ENCODE data around the gene CFAP221.
"Not testable (repeated sequence)": the region's sequence is repeated elsewhere in the genome, so short reads cannot be mapped to it uniquely, and the experiment has no call there.

The CFAP221 gene

GRCh38 chr2:119591523-119591922 is 47.3 kb downstream of the CFAP221 start:
- Histone ChIP-seq H3K4me1 (ENCODE audit: control insufficient read depth, low read depth, low read length) (no peaks in the 10 kb centered on the region), H3K27ac (ENCODE audit: low read length) (no peak overlapping the region), H3K4me3 (ENCODE audit: low read length) (no peak overlapping the region), H3K9ac (ENCODE audit: low read length) (no peak overlapping the region), H3K27me3 (ENCODE audit: control insufficient read depth, insufficient read depth, low read length) (no peaks in the 10 kb centered on the region), H3K9me3 (ENCODE audit: control insufficient read depth, low read depth, low read length) (no peaks in the 10 kb centered on the region), H3K36me3 (ENCODE audit: control insufficient read depth, low read depth, low read length) (no peaks in the 10 kb centered on the region)

GRCh38 chr2:119592436-119592835 is 48.2 kb downstream of the CFAP221 start:
- H3K4me3 ChIP-seq (ENCODE audit: low read length) = no peak overlapping the region
- no peaks in the 10 kb centered on the region for H3K36me3 ChIP-seq (ENCODE audit: control insufficient read depth, low read depth, low read length)
- no peaks in the 10 kb centered on the region for H3K27me3 ChIP-seq (ENCODE audit: control insufficient read depth, insufficient read depth, low read length)
- H3K4me1 ChIP-seq (ENCODE audit: control insufficient read depth, low read depth, low read length) = no peaks in the 10 kb centered on the region
- no peaks in the 10 kb centered on the region for H3K9me3 ChIP-seq (ENCODE audit: control insufficient read depth, low read depth, low read length)
- no peak overlapping the region for H3K9ac ChIP-seq (ENCODE audit: low read length)
- H3K27ac ChIP-seq (ENCODE audit: low read length) = no peak overlapping the region

- H3K27ac ChIP-seq (ENCODE audit: low read length) = no peak overlapping the region
- H3K9me3 ChIP-seq (ENCODE audit: control insufficient read depth, low read depth, low read length) = no peaks in the 10 kb centered on the region
- no peaks in the 10 kb centered on the region for H3K27me3 ChIP-seq (ENCODE audit: control insufficient read depth, insufficient read depth, low read length)
- H3K4me1 ChIP-seq (ENCODE audit: control insufficient read depth, low read depth, low read length) = no peaks in the 10 kb centered on the region
- H3K36me3 ChIP-seq (ENCODE audit: control insufficient read depth, low read depth, low read length) = no peaks in the 10 kb centered on the region
- no peak overlapping the region for H3K9ac ChIP-seq (ENCODE audit: low read length)
- no peak overlapping the region for H3K4me3 ChIP-seq (ENCODE audit: low read length)
Measured at GRCh38 chr2:119596638-119597037, 52.4 kb downstream of the CFAP221 start.

GRCh38 chr2:119598596-119599263 is 54.5 kb downstream of the CFAP221 start:
- no peaks in the 10 kb centered on the region for H3K27me3 ChIP-seq (ENCODE audit: control insufficient read depth, insufficient read depth, low read length)
- no peak overlapping the region for H3K4me3 ChIP-seq (ENCODE audit: low read length)
- H3K4me1 ChIP-seq (ENCODE audit: control insufficient read depth, low read depth, low read length) = no peaks in the 10 kb centered on the region
- no peak overlapping the region for H3K27ac ChIP-seq (ENCODE audit: low read length)
- H3K36me3 ChIP-seq (ENCODE audit: control insufficient read depth, low read depth, low read length) = no peaks in the 10 kb centered on the region
- H3K9me3 ChIP-seq (ENCODE audit: control insufficient read depth, low read depth, low read length) = no peaks in the 10 kb centered on the region
- no peak overlapping the region for H3K9ac ChIP-seq (ENCODE audit: low read length)

GRCh38 chr2:119599384-119599783 is 55.1 kb downstream of the CFAP221 start:
- H3K36me3 ChIP-seq (ENCODE audit: control insufficient read depth, low read depth, low read length) = no peaks in the 10 kb centered on the region
- H3K27me3 ChIP-seq (ENCODE audit: control insufficient read depth, insufficient read depth, low read length) = no peaks in the 10 kb centered on the region
- no peak overlapping the region for H3K27ac ChIP-seq (ENCODE audit: low read length)
- H3K4me1 ChIP-seq (ENCODE audit: control insufficient read depth, low read depth, low read length) = no peaks in the 10 kb centered on the region
- no peak overlapping the region for H3K4me3 ChIP-seq (ENCODE audit: low read length)
- H3K9ac ChIP-seq (ENCODE audit: low read length) = no peak overlapping the region
- no peaks in the 10 kb centered on the region for H3K9me3 ChIP-seq (ENCODE audit: control insufficient read depth, low read depth, low read length)

GRCh38 chr2:119605096-119605495 is 60.8 kb downstream of the CFAP221 start:
- Histone ChIP-seq H3K9me3 (ENCODE audit: control insufficient read depth, low read depth, low read length) (no peaks in the 10 kb centered on the region), H3K9ac (ENCODE audit: low read length) (no peak overlapping the region), H3K27me3 (ENCODE audit: control insufficient read depth, insufficient read depth, low read length) (no peaks in the 10 kb centered on the region), H3K4me1 (ENCODE audit: control insufficient read depth, low read depth, low read length) (no peaks in the 10 kb centered on the region), H3K27ac (ENCODE audit: low read length) (no peak overlapping the region), H3K36me3 (ENCODE audit: control insufficient read depth, low read depth, low read length) (no peaks in the 10 kb centered on the region), H3K4me3 (ENCODE audit: low read length) (no peak overlapping the region)

GRCh38 chr2:119606674-119607073 is 62.4 kb downstream of the CFAP221 start:
- H3K4me3 ChIP-seq (ENCODE audit: low read length) = no peak overlapping the region
- H3K9me3 ChIP-seq (ENCODE audit: control insufficient read depth, low read depth, low read length) = no peaks in the 10 kb centered on the region
- H3K36me3 ChIP-seq (ENCODE audit: control insufficient read depth, low read depth, low read length) = no peaks in the 10 kb centered on the region
- no peaks in the 10 kb centered on the region for H3K27me3 ChIP-seq (ENCODE audit: control insufficient read depth, insufficient read depth, low read length)
- no peak overlapping the region for H3K27ac ChIP-seq (ENCODE audit: low read length)
- H3K4me1 ChIP-seq (ENCODE audit: control insufficient read depth, low read depth, low read length) = no peaks in the 10 kb centered on the region
- H3K9ac ChIP-seq (ENCODE audit: low read length) = no peak overlapping the region

GRCh38 chr2:119608553-119608952 is 64.3 kb downstream of the CFAP221 start:
- Histone ChIP-seq H3K4me3 (ENCODE audit: low read length) (no peak overlapping the region), H3K9me3 (ENCODE audit: control insufficient read depth, low read depth, low read length) (no peaks in the 10 kb centered on the region), H3K4me1 (ENCODE audit: control insufficient read depth, low read depth, low read length) (no peaks in the 10 kb centered on the region), H3K9ac (ENCODE audit: low read length) (no peak overlapping the region), H3K36me3 (ENCODE audit: control insufficient read depth, low read depth, low read length) (no peaks in the 10 kb centered on the region), H3K27me3 (ENCODE audit: control insufficient read depth, insufficient read depth, low read length) (no peaks in the 10 kb centered on the region), H3K27ac (ENCODE audit: low read length) (no peak overlapping the region)

GRCh38 chr2:119609337-119609736 is 65.1 kb downstream of the CFAP221 start:
- Histone ChIP-seq H3K27ac (ENCODE audit: low read length) (no peak overlapping the region), H3K4me1 (ENCODE audit: control insufficient read depth, low read depth, low read length) (no peaks in the 10 kb centered on the region), H3K36me3 (ENCODE audit: control insufficient read depth, low read depth, low read length) (no peaks in the 10 kb centered on the region), H3K27me3 (ENCODE audit: control insufficient read depth, insufficient read depth, low read length) (no peaks in the 10 kb centered on the region), H3K9me3 (ENCODE audit: control insufficient read depth, low read depth, low read length) (no peaks in the 10 kb centered on the region), H3K9ac (ENCODE audit: low read length) (no peak overlapping the region), H3K4me3 (ENCODE audit: low read length) (no peak overlapping the region)

- H3K36me3 ChIP-seq (ENCODE audit: control insufficient read depth, low read depth, low read length); H3K27me3 ChIP-seq (ENCODE audit: control insufficient read depth, insufficient read depth, low read length); H3K9ac ChIP-seq (ENCODE audit: low read length); H3K9me3 ChIP-seq (ENCODE audit: control insufficient read depth, low read depth, low read length); H3K4me3 ChIP-seq (ENCODE audit: low read length); H3K27ac ChIP-seq (ENCODE audit: low read length); H3K4me1 ChIP-seq (ENCODE audit: control insufficient read depth, low read depth, low read length): not testable (repeated sequence)
Measured at GRCh38 chr2:119614140-119614539, 69.9 kb downstream of the CFAP221 start.

- Histone ChIP-seq H3K27me3 (ENCODE audit: control insufficient read depth, insufficient read depth, low read length) (no peaks in the 10 kb centered on the region), H3K27ac (ENCODE audit: low read length) (no peak overlapping the region)
Measured at GRCh38 chr2:119616421-119616820, 72.2 kb downstream of the CFAP221 start.

GRCh38 chr2:119617455-119617854 is 73.2 kb downstream of the CFAP221 start:
- no peaks in the 10 kb centered on the region for H3K27me3 ChIP-seq (ENCODE audit: control insufficient read depth, insufficient read depth, low read length)
- H3K27ac ChIP-seq (ENCODE audit: low read length) = no peak overlapping the region
- no peaks in the 10 kb centered on the region for H3K4me1 ChIP-seq (ENCODE audit: control insufficient read depth, low read depth, low read length)
- H3K36me3 ChIP-seq (ENCODE audit: control insufficient read depth, low read depth, low read length) = no peaks in the 10 kb centered on the region
- H3K9ac ChIP-seq (ENCODE audit: low read length) = no peak overlapping the region
- H3K4me3 ChIP-seq (ENCODE audit: low read length) = no peak overlapping the region
- peaks cover 4% of the 10 kb centered on the region for H3K9me3 ChIP-seq (ENCODE audit: control insufficient read depth, low read depth, low read length)

More at GRCh38 chr2:119616421-119616820, 72.2 kb downstream of the CFAP221 start:
- Histone ChIP-seq H3K9ac (ENCODE audit: low read length) (no peak overlapping the region), H3K36me3 (ENCODE audit: control insufficient read depth, low read depth, low read length) (no peaks in the 10 kb centered on the region), H3K4me3 (ENCODE audit: low read length) (no peak overlapping the region), H3K9me3 (ENCODE audit: control insufficient read depth, low read depth, low read length) (peaks cover 4% of the 10 kb centered on the region), H3K4me1 (ENCODE audit: control insufficient read depth, low read depth, low read length) (no peaks in the 10 kb centered on the region)

All from iPS-18a (cell line).